H7 (cell line): ENCODE measurements around the gene PAK3. TPM values are rescaled to one million over a fixed set of nuclear protein-coding genes. Genes with fewer than 3 reads are reported as not detected.

ENCODE experiments used
- DNase-seq: peaks from one replicate; pipeline ENCODE4 v3.0.0; 2012
- H3K27me3 ChIP-seq: 2 replicates; pipeline ENCODE4 v1.6.0; 2011; ENCODE audit warnings: mild to moderate bottlenecking, low read length; ENCODE audit not compliant: control insufficient read depth, insufficient read depth
- H3K36me3 ChIP-seq: replicated peaks from 2 replicates; pipeline ENCODE4 v1.5.1; 2011; ENCODE audit warnings: low read length; ENCODE audit not compliant: control insufficient read depth, insufficient read depth
- H3K4me3 ChIP-seq: 2 replicates; pipeline ENCODE4 v1.5.1; 2011; ENCODE audit warnings: low read depth, mild to moderate bottlenecking, control low read depth, low read length, moderate library complexity; ENCODE audit not compliant: insufficient read depth
- total RNA-seq: library from RNA; depleted of rRNA; stranded (reverse); fragments of >200 nt; shearing (Covaris generic); gene quantifications from 2 replicates; pipeline ENCODE4 v1.2.3, GENCODE V29; 2014

PAK3 gene
- total RNA-seq, 1 experiment from 2014 or later: 1.8 TPM

DNA sequence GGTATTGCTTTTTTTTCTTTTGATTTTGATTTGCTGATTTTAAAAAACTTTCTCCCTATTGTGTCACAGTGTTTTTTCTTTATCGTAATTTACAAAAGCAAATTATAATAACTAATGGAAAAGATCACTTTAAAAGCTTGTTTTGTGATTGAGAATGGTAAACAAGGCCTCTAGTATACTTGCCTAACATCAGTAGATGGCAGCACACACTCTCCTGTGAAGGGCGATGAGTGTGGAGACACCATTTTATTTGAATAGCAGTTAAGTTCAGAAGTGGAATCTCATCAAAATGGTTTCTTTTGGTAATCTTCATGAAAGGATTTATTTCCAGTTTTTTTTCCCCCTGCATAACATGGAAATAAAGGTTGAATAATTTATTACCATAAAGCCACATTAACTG is 72.3 kb downstream of the PAK3 start:
- no peak overlapping the region for H3K4me3 ChIP-seq
- DNase-seq: peak; percentile 4
- H3K27me3 ChIP-seq: no peaks in the 10 kb centered on the region
- no peaks in the 10 kb centered on the region for H3K36me3 ChIP-seq

DNA sequence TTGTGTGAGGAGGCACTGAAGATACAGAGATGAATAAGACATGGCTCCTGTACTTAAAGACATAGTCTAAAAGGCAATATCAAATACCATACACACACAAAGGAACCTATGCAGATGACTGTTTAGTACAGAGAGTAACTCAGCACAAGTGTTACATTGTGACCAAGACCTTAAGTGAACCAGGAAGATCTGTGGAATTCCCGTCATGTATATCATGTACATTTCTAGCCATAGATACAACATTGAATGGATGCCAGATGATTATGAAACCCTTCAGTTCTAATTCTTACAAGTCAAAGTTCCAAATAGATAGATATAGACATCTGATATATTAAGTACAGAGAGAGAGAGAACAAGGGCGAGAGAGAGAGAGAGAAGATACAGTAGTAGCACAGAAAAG is 73.2 kb downstream of the PAK3 start:
- H3K36me3 ChIP-seq: no peaks in the 10 kb centered on the region
- H3K27me3 ChIP-seq: no peaks in the 10 kb centered on the region
- DNase-seq: no peak
- no peak overlapping the region for H3K4me3 ChIP-seq

DNA sequence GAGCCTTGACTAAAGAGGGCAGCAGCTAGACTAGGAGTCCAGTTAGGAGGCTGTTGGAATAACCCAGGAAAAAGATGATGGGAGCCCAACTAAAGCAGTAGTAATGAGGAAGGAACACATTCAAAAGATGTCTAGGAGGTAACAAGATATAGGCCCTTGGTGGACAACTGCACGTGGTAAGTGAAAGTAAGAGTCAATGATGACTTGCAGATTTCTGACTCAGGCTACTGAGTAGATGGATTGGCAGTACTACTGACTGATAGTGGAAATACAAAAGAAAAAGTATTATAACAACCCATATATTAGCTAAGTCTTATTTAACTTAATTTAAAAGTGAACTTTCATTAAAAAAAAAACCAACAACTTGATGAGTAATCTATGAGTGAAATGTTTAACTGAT is 74.0 kb downstream of the PAK3 start:
- no peak for DNase-seq
- H3K36me3 ChIP-seq: no peaks in the 10 kb centered on the region
- H3K4me3 ChIP-seq: no peak overlapping the region
- no peaks in the 10 kb centered on the region for H3K27me3 ChIP-seq

DNA sequence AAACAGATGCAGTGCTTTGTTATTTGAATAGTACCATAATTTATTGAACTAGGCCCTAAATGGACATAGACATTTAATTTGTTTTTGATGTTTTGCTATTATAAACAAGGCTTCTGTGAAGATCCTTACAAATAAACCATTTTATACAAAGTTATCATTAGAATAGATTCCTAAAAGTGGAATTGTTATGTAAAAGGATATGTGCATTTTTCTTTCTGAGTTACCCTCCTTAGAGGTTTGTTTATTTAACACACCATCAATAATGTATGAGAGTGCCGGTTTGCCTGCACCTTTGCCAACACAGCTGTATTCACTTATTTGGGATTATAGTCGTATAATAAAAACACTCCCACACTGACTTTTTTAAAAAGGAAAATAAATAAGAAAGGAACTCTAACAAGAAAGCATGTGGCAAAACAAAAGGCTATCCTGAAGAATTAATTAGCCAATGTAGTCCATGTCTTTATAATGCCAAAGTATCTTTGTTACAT is 84.8 kb downstream of the PAK3 start:
- H3K4me3 ChIP-seq: no peak overlapping the region

DNA sequence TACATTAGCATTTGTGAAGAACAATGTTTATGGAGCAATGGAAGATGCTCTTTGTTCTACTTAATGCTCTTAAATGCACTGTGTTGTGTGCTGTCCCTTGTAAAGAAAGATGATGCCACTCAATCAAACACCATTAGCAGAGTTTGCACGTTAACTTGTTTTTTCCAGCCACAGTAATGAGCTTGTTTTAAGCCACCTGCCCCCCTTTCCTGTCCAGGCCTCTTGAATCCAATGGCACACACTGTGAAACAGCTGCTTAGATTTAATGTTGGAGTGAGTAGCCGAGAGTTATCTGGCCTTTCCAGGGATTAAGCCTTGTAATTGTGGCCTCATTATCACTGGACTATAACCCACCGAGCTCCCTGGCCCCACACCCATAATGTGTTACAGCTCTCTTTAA is 86.0 kb downstream of the PAK3 start:
- no peak for DNase-seq

More for the DNA sequence above, 84.8 kb downstream of the PAK3 start:
- no peaks in the 10 kb centered on the region for H3K36me3 ChIP-seq
- H3K27me3 ChIP-seq: no peaks in the 10 kb centered on the region
- no peak for DNase-seq

DNA sequence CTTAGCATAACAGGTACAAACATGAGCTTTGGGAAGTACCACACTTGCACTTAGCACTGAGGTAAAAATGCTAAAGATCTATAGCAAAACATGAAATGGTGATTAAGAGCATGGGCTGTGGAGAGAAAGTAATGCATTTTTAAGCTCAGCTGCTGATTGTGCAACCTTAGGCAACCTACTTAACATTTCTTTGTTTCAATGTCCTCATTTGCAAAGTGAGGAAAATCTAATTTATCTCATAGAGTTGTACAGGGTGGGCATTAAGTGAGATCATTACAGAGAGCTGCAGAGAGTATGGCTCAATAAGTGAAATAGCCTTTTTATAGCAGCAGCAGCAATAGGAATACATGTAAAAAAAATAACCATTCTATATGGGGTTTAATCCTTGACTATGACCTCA is 87.0 kb downstream of the PAK3 start:
- Histone ChIP-seq H3K4me3 (no peak overlapping the region), H3K27me3 (no peaks in the 10 kb centered on the region), H3K36me3 (no peaks in the 10 kb centered on the region)
- DNase-seq: no peak

More for the DNA sequence above, 86.0 kb downstream of the PAK3 start:
- H3K4me3 ChIP-seq: no peak overlapping the region
- H3K36me3 ChIP-seq: no peaks in the 10 kb centered on the region
- H3K27me3 ChIP-seq: no peaks in the 10 kb centered on the region

DNA sequence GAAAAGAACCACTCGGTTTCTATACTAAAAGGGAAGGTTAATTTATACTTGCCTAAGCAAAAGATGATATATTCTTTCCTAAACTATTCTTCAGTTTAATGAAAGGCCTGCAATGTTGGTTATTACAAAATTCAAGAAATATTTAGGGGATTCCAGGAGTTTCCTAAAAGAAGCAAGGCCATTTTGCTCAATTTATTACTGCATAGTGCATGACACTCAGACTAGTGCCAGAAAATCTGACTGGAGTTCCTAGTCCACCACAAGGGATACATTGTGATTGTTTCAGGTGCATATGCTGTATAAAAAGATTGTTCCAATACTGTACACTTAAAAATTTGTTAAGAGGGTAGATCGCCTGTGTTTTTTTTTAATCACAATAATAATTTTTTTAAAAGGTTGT is 95.6 kb downstream of the PAK3 start:
- no peaks in the 10 kb centered on the region for H3K27me3 ChIP-seq
- DNase-seq: no peak
- H3K4me3 ChIP-seq: no peak overlapping the region
- H3K36me3 ChIP-seq: no peaks in the 10 kb centered on the region

DNA sequence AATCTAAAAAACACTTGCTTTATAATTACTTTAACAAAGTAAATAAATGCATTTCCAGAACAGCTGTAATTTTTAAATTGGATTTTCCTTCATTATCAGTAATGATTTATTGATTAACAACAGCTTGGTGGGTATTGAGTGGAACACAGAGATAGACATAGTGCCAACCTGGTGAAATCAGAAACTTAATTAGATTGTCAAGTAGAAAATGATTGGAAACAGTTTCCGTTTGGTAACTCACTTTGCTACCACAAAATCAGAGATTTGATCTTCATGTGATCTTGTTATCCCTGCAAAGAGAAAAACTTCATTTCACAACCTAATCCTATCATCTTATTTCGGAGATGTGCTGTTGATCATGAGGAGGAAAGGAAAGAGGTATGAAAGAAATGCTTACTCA is 103.5 kb downstream of the PAK3 start:
- no peak overlapping the region for H3K4me3 ChIP-seq

DNA sequence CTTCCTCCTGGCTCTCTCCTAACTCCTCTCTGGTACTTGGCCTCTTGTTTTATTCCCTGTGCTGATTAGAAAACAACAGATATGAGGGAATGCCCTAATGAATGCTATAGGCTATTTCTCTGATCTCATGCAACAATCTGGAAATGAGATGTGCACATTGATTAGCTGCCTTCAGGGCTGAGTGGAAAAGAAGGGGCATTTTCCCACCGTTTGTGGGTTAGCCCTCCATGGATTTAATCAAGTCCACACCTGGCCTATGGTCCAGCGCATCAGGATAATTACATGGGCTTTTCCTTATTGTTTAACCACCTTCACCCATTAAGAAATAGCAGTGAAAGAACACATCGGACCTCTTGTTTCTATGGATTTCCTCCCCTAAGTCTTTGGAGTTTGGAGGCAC is 104.3 kb downstream of the PAK3 start:
- no peak for DNase-seq
- no peaks in the 10 kb centered on the region for H3K27me3 ChIP-seq
- H3K36me3 ChIP-seq: no peaks in the 10 kb centered on the region
- no peak overlapping the region for H3K4me3 ChIP-seq

More for the DNA sequence above, 103.5 kb downstream of the PAK3 start:
- H3K36me3 ChIP-seq: no peaks in the 10 kb centered on the region
- DNase-seq: no peak
- H3K27me3 ChIP-seq: no peaks in the 10 kb centered on the region

DNA sequence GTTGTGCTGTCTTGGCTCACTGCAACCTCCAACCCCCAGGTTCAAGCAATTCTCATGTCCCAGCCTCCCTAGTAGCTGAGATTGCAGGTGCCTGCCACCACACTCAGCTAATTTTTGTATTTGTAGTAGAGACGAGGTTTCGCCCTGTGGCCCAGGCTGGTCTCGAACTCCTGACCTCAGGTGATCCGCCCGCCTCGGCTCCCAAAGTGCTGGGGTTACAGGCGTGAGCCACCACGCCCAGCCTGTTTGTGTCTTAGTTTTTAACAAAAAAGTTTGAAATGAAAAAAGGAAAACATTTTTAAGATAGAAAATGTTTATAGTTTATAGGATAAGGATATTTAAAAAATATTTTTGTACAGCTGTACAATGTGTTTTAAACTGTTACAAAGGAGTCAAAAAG is 111.9 kb downstream of the PAK3 start:
- Histone ChIP-seq H3K36me3 (no peaks in the 10 kb centered on the region), H3K4me3 (no peak overlapping the region), H3K27me3 (no peaks in the 10 kb centered on the region)
- no peak for DNase-seq

DNA sequence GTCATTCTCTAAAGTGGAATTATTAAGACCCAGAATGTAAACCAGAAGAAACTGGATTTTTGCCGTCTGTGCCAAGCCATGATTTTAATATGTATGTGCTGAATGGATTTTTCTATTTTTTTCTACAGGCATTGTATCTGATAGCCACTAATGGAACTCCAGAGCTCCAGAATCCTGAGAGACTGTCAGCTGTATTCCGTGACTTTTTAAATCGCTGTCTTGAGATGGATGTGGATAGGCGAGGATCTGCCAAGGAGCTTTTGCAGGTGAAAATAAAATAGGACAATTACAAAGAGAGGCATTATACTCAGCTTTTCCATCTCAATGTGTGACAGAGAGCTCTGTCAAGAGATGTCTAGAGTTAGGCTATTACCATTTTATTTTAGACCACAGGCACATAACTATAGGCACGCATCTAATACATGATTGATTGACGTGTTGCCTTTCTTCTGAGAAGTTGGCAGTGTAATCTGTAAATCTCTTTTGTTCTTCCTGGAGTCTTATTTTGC is 120.4 kb downstream of the PAK3 start:
- DNase-seq: no peak
- Histone ChIP-seq H3K36me3 (no peaks in the 10 kb centered on the region), H3K4me3 (no peak overlapping the region), H3K27me3 (no peaks in the 10 kb centered on the region)

DNA sequence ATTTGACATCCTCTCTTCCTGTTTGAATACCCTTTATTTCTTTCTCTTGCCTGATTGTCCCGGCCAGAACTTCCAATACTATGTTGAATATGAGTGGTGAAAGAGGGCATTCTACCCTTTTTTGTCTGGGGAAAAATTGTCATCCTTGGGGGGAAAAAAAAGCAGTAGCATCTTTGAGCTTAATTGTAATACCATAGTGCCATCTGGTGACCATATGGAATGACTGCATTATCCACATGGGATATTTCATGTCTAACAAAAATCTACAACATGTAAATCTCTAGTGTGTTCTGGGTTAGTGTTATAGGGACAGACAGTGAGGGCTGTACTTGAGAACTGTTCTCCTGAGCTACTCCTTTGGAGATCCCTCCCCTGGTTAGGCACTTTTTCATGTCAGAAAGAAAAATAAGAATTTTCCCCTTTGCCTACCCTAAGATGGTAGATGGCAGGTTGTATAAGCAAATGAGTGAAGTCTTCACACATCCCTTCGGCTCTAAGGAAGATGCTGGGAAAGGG is 148.3 kb downstream of the PAK3 start:
- H3K27me3 ChIP-seq: no peaks in the 10 kb centered on the region
- peak; percentile 36 for DNase-seq
- H3K36me3 ChIP-seq: no peaks in the 10 kb centered on the region
- H3K4me3 ChIP-seq: no peak overlapping the region

DNA sequence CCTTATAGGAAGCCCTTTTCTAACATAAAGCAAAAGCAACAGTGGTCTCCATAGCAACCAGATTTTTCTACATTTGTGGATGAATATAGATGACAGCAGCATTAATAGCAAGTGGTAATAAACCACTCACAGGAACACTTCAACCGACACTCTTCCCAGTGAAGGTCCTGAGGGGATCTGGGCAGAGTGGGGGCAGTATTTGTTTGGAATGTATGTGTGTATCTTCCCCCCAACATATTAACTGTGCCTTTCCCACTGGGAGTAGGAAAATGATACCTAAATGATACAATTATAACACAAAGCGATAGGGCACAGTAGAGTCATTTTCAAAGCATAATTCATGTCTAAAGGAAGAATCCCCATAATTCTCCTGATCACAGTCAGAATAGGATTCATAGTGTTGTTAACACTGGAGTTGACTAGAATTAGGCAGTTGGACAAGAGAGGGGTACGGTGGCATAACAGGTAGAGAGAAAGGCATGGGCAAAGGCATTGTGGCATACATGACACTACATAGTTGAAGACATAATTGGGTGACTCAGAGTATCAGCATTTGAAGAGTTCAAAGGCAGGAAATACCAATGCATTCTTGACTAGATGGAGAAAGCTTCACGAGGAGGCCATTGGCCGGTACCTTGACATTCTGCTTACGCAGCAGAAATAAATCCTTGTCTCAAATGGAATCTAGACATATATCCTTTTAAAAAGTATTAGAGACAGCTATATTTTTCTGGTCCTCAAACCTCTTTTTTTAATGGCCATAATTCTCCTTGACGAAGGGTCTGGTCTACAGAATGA is 159.1 kb downstream of the PAK3 start:
- H3K36me3 ChIP-seq: no peaks in the 10 kb centered on the region
- no peaks in the 10 kb centered on the region for H3K27me3 ChIP-seq
- no peak overlapping the region for H3K4me3 ChIP-seq
- DNase-seq: no peak

DNA sequence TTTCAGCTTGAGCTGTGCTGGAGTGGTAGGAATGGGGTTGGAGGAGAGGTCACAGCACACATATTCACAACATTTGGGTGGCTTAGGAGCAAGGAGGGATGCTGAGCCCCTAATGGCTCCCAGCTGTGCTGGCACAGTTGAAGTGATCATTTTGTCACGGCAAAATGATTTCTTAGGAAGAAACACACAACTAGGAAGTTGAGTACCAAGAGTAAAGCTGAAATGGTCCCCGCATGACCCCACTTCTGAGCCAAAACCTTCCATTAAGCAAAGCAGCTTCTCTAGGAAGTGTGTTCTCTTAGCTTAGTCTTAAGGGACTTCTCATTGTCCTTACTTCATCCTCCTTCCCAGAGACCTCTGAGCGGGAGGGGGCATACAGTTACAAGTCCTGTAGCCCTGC is 161.7 kb downstream of the PAK3 start:
- H3K36me3 ChIP-seq: no peaks in the 10 kb centered on the region
- H3K4me3 ChIP-seq: no peak overlapping the region
- H3K27me3 ChIP-seq: no peaks in the 10 kb centered on the region
- DNase-seq: no peak

DNA sequence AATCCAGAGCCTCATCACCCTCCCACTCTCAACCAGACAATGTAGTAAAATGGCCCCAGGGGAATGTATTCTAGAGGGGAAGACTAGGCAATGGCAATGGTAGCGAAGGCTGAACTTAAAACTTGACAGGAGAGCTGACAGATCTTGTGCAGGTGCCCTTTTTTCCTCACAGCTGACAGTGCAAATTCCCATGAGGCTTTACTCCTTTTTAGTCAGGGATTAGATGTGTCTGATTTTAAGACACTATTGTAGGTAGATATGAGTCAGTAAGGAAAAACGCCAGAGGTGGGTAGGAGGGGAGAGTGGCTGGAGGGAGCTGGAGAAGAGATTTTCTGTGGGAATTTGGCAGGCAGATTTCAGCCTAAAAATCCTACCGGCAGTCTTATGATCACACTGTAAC is 163.6 kb downstream of the PAK3 start:
- H3K4me3 ChIP-seq: no peak overlapping the region
- no peak for DNase-seq
- no peaks in the 10 kb centered on the region for H3K27me3 ChIP-seq
- no peaks in the 10 kb centered on the region for H3K36me3 ChIP-seq
